Loucy (cell line): ENCODE data around the gene ATP7B.

Experiments
- H2AFZ ChIP-seq: fragments of 200-600 bp; sonication (generic); 2 replicates; pipeline ENCODE4 v1.6.0; 2016; ENCODE audit warnings: antibody characterized with exemption, mild to moderate bottlenecking, low read length, moderate library complexity
- H3F3A ChIP-seq: fragments of 200-600 bp; 2 replicates; pipeline ENCODE4 v1.6.0; 2016; ENCODE audit warnings: antibody characterized with exemption, low read depth, mild to moderate bottlenecking
- H3K27me3 ChIP-seq: fragments of 200-600 bp; sonication (generic); 2 replicates; pipeline ENCODE4 v1.6.1; 2014; ENCODE audit warnings: low read length, mild to moderate bottlenecking; ENCODE audit not compliant: insufficient read depth, poor library complexity, severe bottlenecking
- H3K36me3 ChIP-seq: fragments of 200-600 bp; sonication (generic); 2 replicates; pipeline ENCODE4 v1.6.1; 2016; ENCODE audit warnings: low read length; ENCODE audit not compliant: insufficient read depth
- H3K4me1 ChIP-seq: fragments of 200-600 bp; sonication (generic); 2 replicates; pipeline ENCODE4 v1.5.1; 2014; ENCODE audit warnings: low read length, mild to moderate bottlenecking; ENCODE audit not compliant: insufficient read depth, poor library complexity, severe bottlenecking
- H3K4me2 ChIP-seq: fragments of 200-600 bp; sonication (generic); 2 replicates; pipeline ENCODE4 v1.6.0; 2014; ENCODE audit warnings: antibody characterized with exemption, low read length, low read depth, mild to moderate bottlenecking; ENCODE audit not compliant: poor library complexity, severe bottlenecking
- H3K4me3 ChIP-seq: fragments of 200-600 bp; sonication (generic); 2 replicates; pipeline ENCODE4 v1.5.1; 2014; ENCODE audit warnings: low read length, mild to moderate bottlenecking, mixed read lengths; ENCODE audit not compliant: poor library complexity, severe bottlenecking
- H3K79me2 ChIP-seq: fragments of 200-600 bp; sonication (generic); 2 replicates; pipeline ENCODE4 v1.6.1; 2014; ENCODE audit warnings: low read length; ENCODE audit not compliant: insufficient read depth
- H3K9ac ChIP-seq: fragments of 200-600 bp; sonication (generic); 2 replicates; pipeline ENCODE4 v1.6.0; 2014; ENCODE audit warnings: mild to moderate bottlenecking, low read depth, low read length, moderate library complexity; ENCODE audit not compliant: poor library complexity, severe bottlenecking
- H3K9me2 ChIP-seq: fragments of 200-600 bp; sonication (generic); replicated peaks from 2 replicates; pipeline ENCODE4 v1.6.1; 2016; ENCODE audit warnings: low read depth, low read length, mixed read lengths
- H3K9me3 ChIP-seq: fragments of 200-600 bp; sonication (generic); 2 replicates; pipeline ENCODE4 v1.6.1; 2014; ENCODE audit warnings: mild to moderate bottlenecking, antibody characterized with exemption, low read length, low read depth; ENCODE audit not compliant: insufficient read depth
- H4K20me1 ChIP-seq: fragments of 200-600 bp; sonication (generic); 2 replicates; pipeline ENCODE4 v1.6.0; 2014; ENCODE audit warnings: antibody characterized with exemption, low read length, mild to moderate bottlenecking; ENCODE audit not compliant: insufficient read depth, poor library complexity, severe bottlenecking
- EZH2phosphoT487 ChIP-seq: fragments of 200-600 bp; IDR thresholded peaks from 2 replicates; pipeline ENCODE4 v1.6.1; 2018; ENCODE audit warnings: antibody characterized with exemption, mild to moderate bottlenecking, moderate library complexity, borderline replicate concordance
- TF ChIP-seq, protein P1 (sequence below): fragments of 200-600 bp; sonication (generic); conservative IDR thresholded peaks from 2 replicates; pipeline ENCODE4 v1.5.1; 2014; ENCODE audit warnings: mild to moderate bottlenecking, antibody characterized with exemption, low read length

The ATP7B gene

DNA sequence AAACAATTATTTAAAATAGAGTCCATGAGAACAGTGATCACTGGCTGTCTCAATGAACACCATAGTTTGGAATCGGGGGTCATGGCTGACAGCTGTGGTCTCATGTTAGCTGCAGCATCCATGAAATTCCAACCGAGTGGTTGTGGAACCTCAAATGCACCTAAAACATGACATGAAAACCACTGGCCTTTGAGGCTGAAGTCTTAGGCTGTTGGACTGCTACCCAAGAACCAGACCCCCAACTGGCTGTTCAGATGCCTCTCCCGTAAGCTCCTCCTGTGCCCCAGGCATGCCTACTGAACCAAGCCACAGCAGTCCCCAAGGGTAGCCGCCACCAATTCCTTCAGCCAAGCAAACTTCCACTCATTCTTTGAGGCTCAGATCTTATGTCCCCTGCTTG is 50.5 kb downstream of the ATP7B start:
- Histone ChIP-seq H3K79me2 (no peaks in the 10 kb centered on the region), H3K27me3 (no peaks in the 10 kb centered on the region), H3K9ac (no peak overlapping the region), H3K4me3 (no peak overlapping the region), H3F3A (no peaks in the 10 kb centered on the region), H3K9me2 (no peaks in the 10 kb centered on the region), H3K9me3 (no peaks in the 10 kb centered on the region), H4K20me1 (no peaks in the 10 kb centered on the region), H3K4me2 (no peak overlapping the region), H2AFZ (no peak overlapping the region), H3K36me3 (no peaks in the 10 kb centered on the region), H3K4me1 (peaks cover 7% of the 10 kb centered on the region)
- no peak for TF ChIP-seq EZH2phosphoT487
- TF ChIP-seq, protein P1, sequence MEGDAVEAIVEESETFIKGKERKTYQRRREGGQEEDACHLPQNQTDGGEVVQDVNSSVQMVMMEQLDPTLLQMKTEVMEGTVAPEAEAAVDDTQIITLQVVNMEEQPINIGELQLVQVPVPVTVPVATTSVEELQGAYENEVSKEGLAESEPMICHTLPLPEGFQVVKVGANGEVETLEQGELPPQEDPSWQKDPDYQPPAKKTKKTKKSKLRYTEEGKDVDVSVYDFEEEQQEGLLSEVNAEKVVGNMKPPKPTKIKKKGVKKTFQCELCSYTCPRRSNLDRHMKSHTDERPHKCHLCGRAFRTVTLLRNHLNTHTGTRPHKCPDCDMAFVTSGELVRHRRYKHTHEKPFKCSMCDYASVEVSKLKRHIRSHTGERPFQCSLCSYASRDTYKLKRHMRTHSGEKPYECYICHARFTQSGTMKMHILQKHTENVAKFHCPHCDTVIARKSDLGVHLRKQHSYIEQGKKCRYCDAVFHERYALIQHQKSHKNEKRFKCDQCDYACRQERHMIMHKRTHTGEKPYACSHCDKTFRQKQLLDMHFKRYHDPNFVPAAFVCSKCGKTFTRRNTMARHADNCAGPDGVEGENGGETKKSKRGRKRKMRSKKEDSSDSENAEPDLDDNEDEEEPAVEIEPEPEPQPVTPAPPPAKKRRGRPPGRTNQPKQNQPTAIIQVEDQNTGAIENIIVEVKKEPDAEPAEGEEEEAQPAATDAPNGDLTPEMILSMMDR = no peak

DNA sequence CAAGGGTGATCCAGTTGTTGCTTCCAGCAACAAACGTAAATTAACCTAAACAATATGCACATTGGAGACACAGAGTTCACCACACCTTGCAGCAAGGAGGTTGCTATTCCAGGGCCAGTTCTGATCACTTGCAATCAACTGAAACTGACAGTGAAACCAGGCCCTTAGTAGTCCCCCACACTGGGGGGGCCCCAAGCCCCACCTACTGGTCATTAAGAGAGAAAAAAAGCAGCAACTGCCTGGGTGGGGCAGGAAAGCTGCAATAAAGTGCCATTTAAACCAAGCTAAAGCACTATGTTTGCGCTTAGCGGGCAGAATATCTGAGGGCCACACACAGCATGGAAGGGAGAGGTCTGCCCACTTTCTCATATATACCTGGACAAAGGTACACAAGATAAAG is 51.5 kb downstream of the ATP7B start:
- H4K20me1 ChIP-seq = no peaks in the 10 kb centered on the region
- H2AFZ ChIP-seq = peak overlapping the region; percentile 62; the same call in 1 of the 2 replicates
- no peaks in the 10 kb centered on the region for H3K79me2 ChIP-seq
- no peaks in the 10 kb centered on the region for H3F3A ChIP-seq
- no peak overlapping the region for H3K9ac ChIP-seq
- no peak overlapping the region for H3K4me3 ChIP-seq
- H3K4me1 ChIP-seq = peaks cover 7% of the 10 kb centered on the region
- H3K4me2 ChIP-seq = peak overlapping the region; percentile 2
- no peaks in the 10 kb centered on the region for H3K9me3 ChIP-seq
- H3K9me2 ChIP-seq = no peaks in the 10 kb centered on the region
- no peaks in the 10 kb centered on the region for H3K27me3 ChIP-seq
- no peaks in the 10 kb centered on the region for H3K36me3 ChIP-seq
- no peak for TF ChIP-seq EZH2phosphoT487
- TF ChIP-seq, protein P1 = no peak

DNA sequence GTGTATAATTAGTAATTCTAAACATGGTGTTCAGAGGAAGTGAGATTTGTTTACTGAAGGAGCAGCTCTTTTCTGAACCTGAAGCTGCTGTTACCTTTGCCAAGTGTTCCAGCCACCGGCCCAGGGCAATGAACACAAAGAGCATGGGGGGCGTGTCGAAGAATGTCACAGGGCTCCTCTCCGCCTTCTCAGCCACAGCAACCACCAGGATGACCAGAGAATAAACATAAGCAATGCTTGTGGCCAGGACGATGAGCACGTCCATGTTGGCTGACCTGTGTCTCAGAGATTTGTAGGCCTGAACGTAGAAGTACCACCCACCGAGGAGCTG is 53.1 kb downstream of the ATP7B start:
- Histone ChIP-seq H3K4me2 (no peak overlapping the region), H3K36me3 (no peaks in the 10 kb centered on the region), H3K79me2 (no peaks in the 10 kb centered on the region), H3K9me3 (no peaks in the 10 kb centered on the region), H3F3A (no peaks in the 10 kb centered on the region), H3K9me2 (no peaks in the 10 kb centered on the region), H3K4me3 (no peak overlapping the region), H4K20me1 (no peaks in the 10 kb centered on the region), H3K27me3 (no peaks in the 10 kb centered on the region), H2AFZ (no peak overlapping the region), H3K9ac (no peak overlapping the region), H3K4me1 (peaks cover 7% of the 10 kb centered on the region)
- TF ChIP-seq, protein P1 = no peak
- TF ChIP-seq EZH2phosphoT487 = no peak
